LNCaP clone FGC (cell line): ENCODE results near the gene ENPEP.
"Not testable (repeated sequence)": the region's sequence is repeated elsewhere in the genome, so short reads cannot be mapped to it uniquely, and the experiment has no call there.

ENCODE experiments used
- DNase-seq: peaks from one replicate; pipeline ENCODE4 v3.0.0-alpha.2; 2011; ENCODE audit warnings: low read depth
- H3K4me3 ChIP-seq: 2 replicates; pipeline ENCODE4 v1.5.1; 2011; ENCODE audit warnings: mild to moderate bottlenecking, low read depth, low read length, control low read depth
- CTCF ChIP-seq: IDR thresholded peaks from 2 replicates; pipeline ENCODE4 v1.5.1; 2012; ENCODE audit warnings: mild to moderate bottlenecking; ENCODE audit not compliant: control insufficient read depth, insufficient read depth; ENCODE audit errors: extremely low read depth

Gene ENPEP

GRCh38 chr4:110475881-110476818 lies at the start of gene ENPEP:
TSS of gene ENPEP (plus strand) at chr4:110476155. CDS start at chr4:110476415, 260 bp downstream.
- H3K4me3 ChIP-seq: no peak within 1 kb of the TSS
- TF ChIP-seq CTCF: no peak
- DNase-seq: no peak

- not testable (repeated sequence) for DNase-seq, H3K4me3 ChIP-seq
Measured at GRCh38 chr4:110431805-110432204, 44.1 kb upstream of the ENPEP start.

GRCh38 chr4:110437292-110437691 lies 38.7 kb upstream of the ENPEP start:
- not testable (repeated sequence) for DNase-seq

GRCh38 chr4:110439209-110439608 lies 36.7 kb upstream of the ENPEP start:
- H3K4me3 ChIP-seq, DNase-seq: not testable (repeated sequence)

More at GRCh38 chr4:110437292-110437691, 38.7 kb upstream of the ENPEP start:
- not testable (repeated sequence) for H3K4me3 ChIP-seq

GRCh38 chr4:110442309-110442708 lies 33.6 kb upstream of the ENPEP start:
- DNase-seq: no peak
- no peak overlapping the region for H3K4me3 ChIP-seq
- no peak for TF ChIP-seq CTCF

- no peak for DNase-seq
- no peak overlapping the region for H3K4me3 ChIP-seq
Measured at GRCh38 chr4:110442788-110443187, 33.2 kb upstream of the ENPEP start.

GRCh38 chr4:110449947-110450346 lies 26.0 kb upstream of the ENPEP start:
- DNase-seq: no peak
- TF ChIP-seq CTCF: no peak

More at GRCh38 chr4:110442788-110443187, 33.2 kb upstream of the ENPEP start:
- no peak for TF ChIP-seq CTCF

GRCh38 chr4:110452546-110452945 lies 23.4 kb upstream of the ENPEP start:
- no peak overlapping the region for H3K4me3 ChIP-seq
- no peak for DNase-seq
- TF ChIP-seq CTCF: no peak

More at GRCh38 chr4:110449947-110450346, 26.0 kb upstream of the ENPEP start:
- H3K4me3 ChIP-seq: no peak overlapping the region
